Ectodermal cell (in vitro differentiated cells): ENCODE measurements around the gene TP53TG5.

ENCODE experiments used
- H3K27ac ChIP-seq: 2 replicates; pipeline ENCODE4 v1.7.0; 2013; ENCODE audit warnings: mild to moderate bottlenecking, low read depth, low read length; ENCODE audit not compliant: insufficient read depth, poor library complexity, severe bottlenecking
- H3K27me3 ChIP-seq: 2 replicates; pipeline ENCODE4 v1.7.0; 2013; ENCODE audit warnings: mild to moderate bottlenecking, low read length; ENCODE audit not compliant: insufficient read depth, control insufficient read depth, poor library complexity, severe bottlenecking
- H3K36me3 ChIP-seq: one replicate; pipeline ENCODE4 v1.7.0; 2013; ENCODE audit warnings: low read length; ENCODE audit not compliant: control insufficient read depth, insufficient read depth
- H3K4me1 ChIP-seq: one replicate; pipeline ENCODE4 v1.7.0; 2013; ENCODE audit warnings: low read length; ENCODE audit not compliant: control insufficient read depth, insufficient read depth
- H3K4me3 ChIP-seq: 2 replicates; pipeline ENCODE4 v1.7.0; 2013; ENCODE audit warnings: low read depth, low read length, control low read depth; ENCODE audit not compliant: insufficient read depth
- H3K9me3 ChIP-seq: 2 replicates; pipeline ENCODE4 v1.7.0; 2013; ENCODE audit warnings: mild to moderate bottlenecking, low read length, moderate library complexity; ENCODE audit not compliant: control insufficient read depth
- WGBS, 2 experiments: methylation state at CpG; one replicate each; pipeline ENCODE4 v1.1.7; 2013; ENCODE audit warnings: missing lambda C conversion rate in 2 of 2; 5-methylcytosine and 5-hydroxymethylcytosine counted together

TP53TG5 gene

GRCh38 chr20:45339084-45339483 lies 39.0 kb downstream of the TP53TG5 start:
- Histone ChIP-seq H3K27ac (no peak overlapping the region), H3K4me1 (peaks cover 51% of the 10 kb centered on the region), H3K4me3 (no peak overlapping the region), H3K9me3 (no peaks in the 10 kb centered on the region), H3K36me3 (no peaks in the 10 kb centered on the region), H3K27me3 (no peaks in the 10 kb centered on the region)
- WGBS, 2 experiments = 88 to 89% methylated on average over 6 of the region's 6 CpGs

GRCh38 chr20:45338121-45339030 lies 39.7 kb downstream of the TP53TG5 start:
- Histone ChIP-seq H3K9me3 (no peaks in the 10 kb centered on the region), H3K4me1 (peaks cover 44% of the 10 kb centered on the region), H3K36me3 (no peaks in the 10 kb centered on the region), H3K4me3 (no peak overlapping the region), H3K27me3 (no peaks in the 10 kb centered on the region), H3K27ac (no peak overlapping the region)
- WGBS, 2 experiments = 79 to 83% methylated on average over 11 of the region's 11 CpGs

- no peaks in the 10 kb centered on the region for H3K27me3 ChIP-seq
- WGBS, 2 experiments = 75 to 77% methylated on average over 15 of the region's 15 CpGs
- H3K4me3 ChIP-seq = no peak overlapping the region
- H3K9me3 ChIP-seq = no peaks in the 10 kb centered on the region
- H3K4me1 ChIP-seq = peaks cover 35% of the 10 kb centered on the region
- no peaks in the 10 kb centered on the region for H3K36me3 ChIP-seq
- H3K27ac ChIP-seq = no peak overlapping the region
Observed at GRCh38 chr20:45337367-45338120, 40.6 kb downstream of the TP53TG5 start.

- H3K27me3 ChIP-seq = no peaks in the 10 kb centered on the region
- H3K27ac ChIP-seq = no peak overlapping the region
- H3K4me3 ChIP-seq = no peak overlapping the region
- H3K36me3 ChIP-seq = no peaks in the 10 kb centered on the region
- H3K4me1 ChIP-seq = peaks cover 27% of the 10 kb centered on the region
- 92% methylated on average over 11 of the region's 11 CpGs for WGBS, 2 experiments
- no peaks in the 10 kb centered on the region for H3K9me3 ChIP-seq
Observed at GRCh38 chr20:45336530-45337366, 41.4 kb downstream of the TP53TG5 start.

- Histone ChIP-seq H3K4me1 (peaks cover 8% of the 10 kb centered on the region), H3K9me3 (no peaks in the 10 kb centered on the region), H3K36me3 (no peaks in the 10 kb centered on the region), H3K4me3 (no peak overlapping the region), H3K27me3 (no peaks in the 10 kb centered on the region), H3K27ac (no peak overlapping the region)
- WGBS, 2 experiments = 92 to 94% methylated on average over 3 of the region's 3 CpGs
Observed at GRCh38 chr20:45330476-45330875, 47.6 kb downstream of the TP53TG5 start.

GRCh38 chr20:45329497-45330319 lies 48.4 kb downstream of the TP53TG5 start:
- Histone ChIP-seq H3K4me1 (peaks cover 9% of the 10 kb centered on the region), H3K9me3 (no peaks in the 10 kb centered on the region), H3K27me3 (no peaks in the 10 kb centered on the region), H3K4me3 (no peak overlapping the region), H3K36me3 (no peaks in the 10 kb centered on the region), H3K27ac (no peak overlapping the region)
- WGBS, 2 experiments = 80 to 91% methylated on average over 5 to 7 of the region's 7 CpGs

GRCh38 chr20:45328451-45328850 lies 49.7 kb downstream of the TP53TG5 start:
- WGBS, 2 experiments = 89 to 98% methylated on average over 4 of the region's 4 CpGs
- Histone ChIP-seq H3K27ac (no peak overlapping the region), H3K27me3 (no peaks in the 10 kb centered on the region), H3K4me3 (no peak overlapping the region), H3K4me1 (peaks cover 9% of the 10 kb centered on the region), H3K9me3 (no peaks in the 10 kb centered on the region), H3K36me3 (no peaks in the 10 kb centered on the region)

- Histone ChIP-seq H3K27ac (no peak overlapping the region), H3K4me1 (peaks cover 9% of the 10 kb centered on the region), H3K4me3 (no peak overlapping the region), H3K27me3 (no peaks in the 10 kb centered on the region), H3K9me3 (no peaks in the 10 kb centered on the region), H3K36me3 (no peaks in the 10 kb centered on the region)
- 55 to 57% methylated on average over 6 of the region's 6 CpGs for WGBS, 2 experiments
Observed at GRCh38 chr20:45325371-45325770, 52.8 kb downstream of the TP53TG5 start.

GRCh38 chr20:45323731-45324130 lies 54.4 kb downstream of the TP53TG5 start:
- Histone ChIP-seq H3K4me3 (no peak overlapping the region), H3K9me3 (no peaks in the 10 kb centered on the region), H3K4me1 (peaks cover 9% of the 10 kb centered on the region), H3K27ac (no peak overlapping the region), H3K27me3 (no peaks in the 10 kb centered on the region), H3K36me3 (no peaks in the 10 kb centered on the region)
